ENCODE results near the gene SWAP70. TPM values are rescaled to one million over a fixed set of nuclear protein-coding genes. Genes with fewer than 3 reads are reported as not detected.
"Not testable (repeated sequence)": the region's sequence is repeated elsewhere in the genome, so short reads cannot be mapped to it uniquely, and the experiment has no call there.

SWAP70 gene
- total RNA-seq (ENCODE audit: insufficient read depth, low replicate concordance) = 33.0 TPM

DNA sequence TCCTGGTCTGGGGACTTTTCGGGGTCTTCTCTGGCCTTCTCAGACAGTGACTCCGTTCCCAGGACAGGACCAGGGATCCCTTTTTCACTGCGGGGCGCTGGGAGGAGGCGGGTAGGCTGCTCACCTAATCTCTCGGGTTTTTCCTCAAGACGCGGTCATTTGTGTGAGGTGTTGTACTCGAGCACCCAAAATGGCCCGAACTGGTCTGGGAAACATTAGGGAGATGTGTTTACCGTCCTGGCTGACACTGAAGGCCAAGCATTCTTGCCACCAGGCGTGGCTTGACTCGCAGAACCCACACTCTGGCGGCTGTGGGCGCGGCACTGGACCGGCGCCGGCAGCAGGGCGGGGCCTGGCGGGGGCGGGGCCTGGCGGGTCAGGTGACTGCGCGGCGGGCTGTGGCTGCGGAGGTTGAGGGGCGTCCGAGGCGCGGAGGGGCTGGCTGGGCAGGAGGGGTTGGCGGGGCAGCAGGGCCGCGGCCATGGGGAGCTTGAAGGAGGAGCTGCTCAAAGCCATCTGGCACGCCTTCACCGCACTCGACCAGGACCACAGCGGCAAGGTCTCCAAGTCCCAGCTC is at the start of gene SWAP70:
Gene SWAP70, plus strand, starts transcription at position 379 of the 577 bp plus-strand sequence. Its CDS starts 103 bp downstream, at position 482.
- DNase-seq (ENCODE audit: low spot score) = peak; percentile 87

DNA sequence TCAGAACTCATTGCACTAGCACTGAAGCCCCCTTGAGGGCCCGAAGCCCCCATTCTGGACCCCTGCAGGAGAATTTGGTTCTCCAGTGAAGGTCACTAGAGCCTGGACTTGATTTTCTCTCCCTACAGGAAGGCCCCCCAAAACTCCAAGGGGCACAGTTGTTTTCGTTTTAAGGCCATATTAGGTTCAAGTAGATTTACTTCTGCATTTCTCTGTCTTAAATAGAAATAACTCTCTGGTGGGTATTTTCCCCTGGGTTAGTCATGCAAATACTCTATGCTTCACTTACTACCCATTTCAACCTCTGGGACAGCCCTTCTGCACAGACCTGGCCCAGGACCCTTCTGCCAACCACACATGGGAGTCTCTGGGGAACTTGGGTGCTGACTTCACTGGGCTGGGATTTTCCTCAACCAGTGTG is 48.8 kb upstream of the SWAP70 start:
- no peak for DNase-seq (ENCODE audit: low spot score)

DNA sequence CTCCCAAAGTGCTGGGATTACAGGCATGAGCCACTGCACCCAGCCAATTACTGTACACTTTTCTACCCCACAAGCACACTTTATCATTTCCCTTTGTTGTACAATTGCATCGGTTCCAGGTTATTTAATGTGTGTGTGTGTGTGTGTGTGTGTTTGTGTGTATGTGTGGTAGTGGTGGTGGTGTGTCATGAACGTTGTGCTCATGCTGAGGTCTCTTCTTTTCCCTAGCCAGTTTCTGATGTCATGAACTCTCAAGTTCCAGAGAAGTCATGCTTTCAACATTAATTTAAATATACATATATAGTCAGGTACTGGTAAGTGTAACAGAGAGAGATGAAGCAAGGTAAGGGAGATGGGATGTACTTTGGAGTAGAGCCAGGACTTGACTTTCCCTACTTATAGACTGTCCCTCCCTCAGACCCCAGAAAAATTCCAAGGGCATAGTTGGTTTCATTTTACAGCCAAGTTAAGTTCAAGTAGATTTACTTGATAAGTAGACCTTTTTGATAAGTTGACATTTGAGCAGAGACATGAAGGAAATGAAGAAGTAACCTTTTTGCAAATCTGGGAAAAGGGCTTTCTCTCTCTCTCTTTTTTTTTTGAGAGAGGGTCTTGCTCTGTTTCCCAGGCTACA is 47.7 kb upstream of the SWAP70 start:
- DNase-seq (ENCODE audit: low spot score) = no peak

DNA sequence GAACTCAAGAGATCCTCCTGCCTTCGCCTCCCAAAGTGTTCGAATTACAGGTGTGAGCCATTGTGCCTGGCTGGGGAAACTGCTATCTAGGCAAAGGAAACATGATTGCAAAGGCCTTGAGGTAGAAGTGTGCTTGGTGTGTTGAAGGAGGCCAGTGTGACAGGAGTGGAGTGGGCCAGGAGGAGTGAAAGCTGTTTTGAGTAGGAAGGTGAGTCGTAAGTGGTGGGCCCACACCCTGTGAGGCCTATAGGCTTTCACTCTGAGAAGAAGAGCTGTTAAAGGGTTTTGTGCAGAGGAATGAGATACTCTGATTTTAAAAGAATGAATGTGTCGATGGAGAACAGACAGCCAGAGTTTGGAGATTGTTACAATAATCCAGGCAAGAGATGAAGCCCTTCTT is 47.0 kb upstream of the SWAP70 start:
- DNase-seq (ENCODE audit: low spot score) = no peak

DNA sequence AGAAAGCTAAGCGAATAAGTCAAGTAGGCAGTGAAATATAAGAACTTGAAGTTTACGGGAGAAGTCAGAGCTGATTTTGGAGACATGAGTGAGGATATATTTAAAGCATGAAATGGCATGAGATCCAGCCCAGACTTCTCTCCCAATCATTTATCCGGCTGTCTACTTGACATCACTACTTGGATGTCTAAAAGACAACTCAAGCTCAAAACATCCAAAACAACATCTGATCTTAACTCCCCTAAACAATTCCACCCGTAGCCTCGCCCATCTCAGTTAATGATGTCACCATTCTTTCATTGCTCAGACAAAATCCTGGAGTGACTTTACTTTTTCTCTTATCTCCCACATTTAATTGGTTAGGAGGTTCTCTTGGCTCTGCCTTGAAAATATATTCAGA is 45.9 kb upstream of the SWAP70 start:
- DNase-seq (ENCODE audit: low spot score) = peak; percentile 59

DNA sequence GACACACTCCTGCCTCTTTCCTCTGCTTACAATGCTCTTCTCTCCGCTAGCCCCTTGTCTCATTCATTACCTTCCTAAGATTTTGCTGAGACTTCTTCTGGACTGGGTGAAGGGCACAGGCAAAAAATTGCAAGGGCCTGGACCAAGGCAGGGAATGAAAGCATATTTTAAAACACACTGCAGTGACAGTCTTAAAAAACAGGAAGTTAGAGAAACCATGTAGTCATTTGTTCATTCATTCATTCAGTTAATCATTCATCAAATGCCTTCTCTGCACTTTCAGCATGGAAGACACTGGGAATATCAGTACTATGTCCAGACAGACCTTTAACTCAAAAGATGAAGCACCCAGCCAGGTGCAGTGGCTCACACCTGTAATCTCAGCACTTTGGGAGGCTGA is 44.9 kb upstream of the SWAP70 start:
- no peak for DNase-seq (ENCODE audit: low spot score)

DNA sequence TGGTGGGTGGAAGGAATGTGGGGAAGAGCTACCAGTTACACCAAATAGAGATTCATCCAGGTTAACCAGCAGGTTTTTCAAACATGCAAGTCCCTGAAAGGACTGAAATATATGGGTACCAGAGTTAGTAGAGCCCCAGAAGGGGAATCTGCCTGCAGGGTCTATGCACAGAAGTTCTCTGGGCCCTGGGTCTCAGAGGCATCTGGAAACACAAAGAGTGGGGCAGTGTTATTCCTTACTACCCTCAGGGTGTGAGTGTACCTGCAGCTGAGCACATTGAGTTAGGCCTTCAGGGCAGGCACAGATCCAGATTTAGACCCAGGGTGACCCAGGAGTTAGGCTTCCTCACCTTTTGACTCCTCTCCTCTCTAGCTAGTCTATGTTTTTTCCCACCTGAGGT is 43.9 kb upstream of the SWAP70 start:
- DNase-seq (ENCODE audit: low spot score) = no peak

DNA sequence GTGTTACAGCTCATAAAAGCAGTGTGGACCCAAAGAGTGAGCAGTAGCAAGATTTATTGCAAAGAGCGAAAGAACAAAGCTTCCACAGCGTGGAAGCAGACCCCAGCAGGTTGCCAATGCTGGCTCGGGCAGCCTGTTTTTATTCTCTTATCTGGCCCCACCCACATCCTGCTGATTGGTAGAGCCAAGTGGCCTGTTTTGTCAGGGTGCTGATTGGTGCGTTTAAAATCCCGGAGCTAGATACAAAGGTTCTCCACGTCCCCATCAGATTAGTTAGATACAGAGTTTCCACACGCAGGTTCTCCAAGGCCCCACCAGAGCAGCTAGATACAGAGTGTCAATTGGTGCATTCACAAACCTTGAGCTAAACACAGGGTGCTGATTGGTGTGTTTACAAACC is 41.5 kb upstream of the SWAP70 start:
- DNase-seq (ENCODE audit: low spot score) = not testable (repeated sequence)

DNA sequence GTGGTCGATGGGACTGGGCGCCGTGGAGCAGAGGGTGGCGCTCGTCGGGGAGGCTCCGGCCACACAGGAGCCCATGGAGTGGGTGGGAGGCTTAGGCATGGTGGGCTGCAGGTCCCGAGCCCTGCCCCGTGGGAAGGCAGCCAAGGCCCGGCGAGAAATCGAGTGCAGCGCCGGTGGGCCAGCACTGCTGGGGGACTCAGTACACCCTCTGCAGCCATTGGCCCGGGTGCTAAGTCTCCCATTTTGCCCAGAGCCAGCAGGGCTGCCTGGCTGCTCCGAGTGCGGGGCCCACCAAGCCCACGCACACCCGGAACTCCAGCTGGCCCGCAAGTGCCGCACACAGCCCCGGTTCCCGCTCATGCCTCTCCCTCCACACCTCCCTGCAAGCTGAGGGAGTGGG is 40.8 kb upstream of the SWAP70 start:
- not testable (repeated sequence) for DNase-seq (ENCODE audit: low spot score)

DNA sequence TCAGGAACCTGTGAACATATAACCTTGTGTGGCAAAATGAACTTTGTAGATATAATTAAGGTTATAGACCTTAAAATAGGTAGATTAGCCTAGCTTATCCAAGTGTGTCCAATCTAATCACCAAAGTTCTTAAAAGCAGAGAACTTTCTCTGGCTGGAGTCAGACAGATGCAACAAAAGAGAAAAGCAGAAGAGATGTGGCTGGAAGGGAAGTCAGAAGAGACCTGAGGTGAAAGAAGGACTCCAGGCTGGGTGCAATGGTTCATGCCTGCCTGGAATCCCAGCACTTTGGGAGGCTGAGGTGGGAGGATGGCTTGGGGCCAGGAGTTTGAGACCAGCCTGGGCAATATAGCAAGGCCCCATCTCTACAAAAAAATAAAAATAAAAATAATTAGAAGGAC is 39.4 kb upstream of the SWAP70 start:
- no peak for DNase-seq (ENCODE audit: low spot score)

DNA sequence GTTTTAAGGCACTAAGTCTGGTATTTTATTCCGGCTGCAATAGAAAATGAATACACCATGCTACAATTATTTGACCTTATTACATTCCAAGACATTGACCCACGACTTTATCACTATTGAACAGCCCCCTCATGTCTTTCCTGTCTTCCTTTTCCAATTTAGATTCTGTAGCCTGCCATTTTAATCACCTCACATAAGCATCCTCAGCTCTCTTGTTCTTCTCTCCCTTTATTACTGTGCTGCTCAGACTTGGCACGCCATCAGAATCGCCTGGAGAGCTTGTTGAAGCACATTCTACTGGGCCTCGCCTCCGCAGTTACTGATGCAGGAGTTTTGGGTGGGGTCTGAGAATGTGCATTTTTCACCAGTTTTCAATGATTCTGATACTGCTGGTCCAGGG is 38.7 kb upstream of the SWAP70 start:
- peak; percentile 44 for DNase-seq (ENCODE audit: low spot score)

DNA sequence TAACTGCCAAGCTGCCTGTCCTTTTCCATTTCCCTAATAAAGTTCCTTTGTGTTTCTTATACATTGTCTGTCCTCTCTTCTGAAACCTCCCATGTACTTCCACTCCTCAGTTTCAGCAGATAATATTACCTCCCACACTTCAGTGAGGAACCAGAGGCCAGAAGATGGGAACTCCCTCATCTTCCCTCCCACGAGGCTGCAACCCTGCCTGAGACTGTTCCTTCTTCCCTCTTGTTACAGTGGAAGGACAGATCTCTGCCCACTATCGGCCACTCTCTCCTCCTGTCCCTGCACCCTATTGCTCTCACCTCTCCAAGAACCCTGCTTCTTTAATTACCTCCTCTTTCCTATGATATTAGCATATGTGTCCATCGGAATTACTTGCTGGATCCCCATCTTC is 38.1 kb upstream of the SWAP70 start:
- no peak for DNase-seq (ENCODE audit: low spot score)

DNA sequence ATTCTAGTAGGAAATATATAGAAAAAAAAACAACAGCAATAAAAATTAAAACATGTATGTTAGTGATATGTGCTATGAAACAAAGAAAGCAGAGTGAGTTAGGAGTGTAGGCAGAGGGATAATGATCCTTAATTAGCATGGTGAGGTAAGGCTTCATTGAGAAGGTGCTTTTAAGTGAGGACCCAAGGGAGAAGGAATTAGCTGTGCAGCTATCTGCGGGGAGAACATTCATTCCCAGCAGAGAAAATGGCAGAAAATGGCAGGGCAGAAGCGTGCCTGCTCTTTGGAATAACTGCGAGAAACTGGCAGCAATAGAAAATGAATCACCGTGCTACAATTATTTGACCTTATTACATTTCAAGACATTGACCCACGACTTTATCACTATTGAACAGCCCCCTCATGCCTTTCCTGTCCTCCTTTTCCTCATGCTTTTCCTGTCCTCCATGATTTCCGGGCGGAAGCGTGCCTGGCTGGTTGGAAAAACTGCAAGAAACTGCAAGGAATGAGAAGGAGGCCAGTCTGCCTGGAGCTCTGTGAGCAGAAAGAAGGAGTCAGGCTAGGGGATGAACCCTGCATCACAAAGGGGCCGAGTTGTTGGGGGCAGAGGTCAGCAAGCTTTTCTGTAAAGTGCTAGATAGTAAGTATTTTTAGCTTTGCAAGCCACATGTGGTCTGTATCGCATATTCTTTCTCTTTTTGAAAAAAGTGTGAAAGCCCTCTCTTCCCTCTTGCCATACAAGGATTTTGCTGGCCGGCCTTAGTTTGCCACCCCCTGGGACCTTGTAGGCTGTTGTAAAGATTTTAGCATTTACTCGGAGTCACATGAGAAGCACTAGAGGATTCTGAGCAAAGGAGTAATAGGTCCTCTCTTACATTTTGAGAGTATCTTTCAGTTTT is 37.1 kb upstream of the SWAP70 start:
- peak; percentile 35 for DNase-seq (ENCODE audit: low spot score)

DNA sequence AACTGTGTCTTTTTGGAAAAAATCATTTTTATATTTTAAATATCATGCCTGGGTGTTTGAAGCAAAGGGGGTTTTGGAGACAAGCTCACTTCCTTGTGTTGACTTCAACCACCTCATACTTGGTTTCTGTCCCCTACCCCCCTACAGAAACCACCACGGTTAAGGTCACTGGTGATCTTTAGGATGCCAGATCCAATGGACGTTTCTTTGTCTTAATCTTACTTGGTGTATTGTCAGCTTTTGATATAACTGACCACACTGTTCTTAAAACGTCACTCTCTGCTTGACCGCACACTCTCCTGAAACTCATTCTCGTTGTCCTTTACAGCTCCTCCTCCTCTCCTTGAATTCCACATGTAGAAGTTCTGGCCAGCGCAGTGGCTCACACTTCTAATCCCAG is 34.8 kb upstream of the SWAP70 start:
- DNase-seq (ENCODE audit: low spot score) = no peak

DNA sequence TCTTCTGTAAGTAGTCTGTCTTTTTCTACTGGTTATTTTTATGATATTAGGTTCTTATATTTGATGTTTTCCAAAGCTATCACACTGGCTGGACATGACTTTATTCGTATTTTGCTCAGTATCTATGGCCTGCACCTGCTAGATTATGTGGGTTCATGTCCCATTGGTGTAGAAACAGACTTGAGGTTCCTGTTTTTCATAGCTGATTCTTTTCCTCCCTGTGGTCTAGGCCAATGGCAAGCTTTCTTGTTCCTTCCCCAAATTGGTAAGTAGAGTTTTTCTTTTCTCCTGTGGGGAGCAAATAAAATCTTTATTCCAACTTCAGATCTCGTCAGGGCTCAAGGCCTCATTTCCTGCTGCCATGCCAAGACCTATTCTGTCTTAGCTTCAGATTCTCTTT is 30.2 kb upstream of the SWAP70 start:
- DNase-seq (ENCODE audit: low spot score) = no peak

DNA sequence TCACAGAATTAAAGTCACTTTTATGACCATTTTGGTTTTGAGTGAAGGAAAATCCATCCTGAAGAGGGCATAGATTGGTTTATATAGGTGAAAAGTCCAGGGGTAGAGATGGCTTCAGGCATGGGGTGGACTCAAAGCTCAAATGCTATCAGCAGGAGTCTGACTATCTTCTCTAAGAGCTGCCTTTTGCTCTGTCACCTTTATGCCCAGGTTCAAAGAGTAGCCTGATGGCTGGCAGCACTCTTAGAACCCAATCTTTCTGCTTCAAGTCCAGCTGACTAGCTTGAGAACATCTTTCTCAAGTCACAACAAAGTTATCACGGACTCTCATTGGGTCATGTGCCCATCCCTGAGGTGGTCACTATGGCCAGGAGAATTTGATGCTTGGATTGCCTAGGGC is 27.2 kb upstream of the SWAP70 start:
- DNase-seq (ENCODE audit: low spot score) = no peak

DNA sequence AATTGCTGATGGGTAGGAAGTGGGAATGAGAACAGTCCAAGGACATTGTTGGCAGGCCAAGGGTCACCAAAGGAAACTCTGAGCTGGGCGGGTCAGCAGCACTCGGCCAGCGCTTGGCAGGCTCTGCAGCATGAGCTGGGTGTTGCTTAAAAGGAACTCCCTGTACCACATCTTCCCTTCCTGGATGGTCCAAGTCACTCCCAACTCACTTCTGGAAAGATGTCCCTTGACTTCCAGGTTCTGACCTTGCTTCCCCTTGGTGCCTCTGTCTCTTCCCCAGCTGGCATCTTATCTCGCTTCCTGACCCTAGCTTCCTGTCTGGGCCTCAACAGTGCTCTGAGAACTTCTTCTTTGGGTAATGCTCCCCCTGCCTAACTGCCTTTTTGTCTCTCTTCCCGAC is 24.8 kb upstream of the SWAP70 start:
- no peak for DNase-seq (ENCODE audit: low spot score)

DNA sequence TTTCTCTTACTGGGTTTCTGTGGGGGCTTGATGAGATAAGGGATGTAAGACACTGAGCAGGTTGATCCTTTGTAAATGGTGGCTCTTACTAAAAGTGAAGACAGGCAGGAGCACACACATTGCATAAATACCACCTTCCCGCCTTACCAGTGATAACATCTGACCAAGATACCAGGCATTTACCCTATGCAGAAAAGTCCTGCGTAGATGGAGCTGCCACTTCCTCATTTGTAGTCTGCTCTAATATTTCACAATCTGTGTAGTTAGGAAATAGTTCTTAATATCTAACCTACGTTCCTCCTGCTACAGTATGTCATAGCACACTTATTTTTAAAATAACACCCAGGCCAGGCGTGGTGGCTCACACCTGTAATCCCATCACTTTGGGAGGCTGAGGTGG is 23.9 kb upstream of the SWAP70 start:
- DNase-seq (ENCODE audit: low spot score) = no peak

DNA sequence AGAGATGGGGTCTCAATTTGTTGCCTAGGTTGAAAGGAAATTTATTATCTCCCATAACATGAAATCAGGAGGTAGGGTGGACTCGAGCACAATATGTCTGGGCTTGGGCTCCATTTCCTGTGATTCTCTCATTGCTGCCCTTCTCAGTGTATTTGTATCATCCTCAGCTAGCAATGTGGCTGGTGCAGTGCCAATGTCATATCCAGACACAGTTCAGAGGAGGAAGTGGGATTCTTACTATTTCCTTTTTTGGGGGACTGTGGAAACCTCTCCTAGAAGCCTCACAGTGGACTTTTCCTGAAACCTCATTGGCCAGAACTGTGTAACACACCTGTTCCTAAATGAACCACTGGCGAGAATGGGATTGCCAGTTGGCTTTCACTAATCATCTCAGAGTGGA is 21.0 kb upstream of the SWAP70 start:
- no peak for DNase-seq (ENCODE audit: low spot score)

DNA sequence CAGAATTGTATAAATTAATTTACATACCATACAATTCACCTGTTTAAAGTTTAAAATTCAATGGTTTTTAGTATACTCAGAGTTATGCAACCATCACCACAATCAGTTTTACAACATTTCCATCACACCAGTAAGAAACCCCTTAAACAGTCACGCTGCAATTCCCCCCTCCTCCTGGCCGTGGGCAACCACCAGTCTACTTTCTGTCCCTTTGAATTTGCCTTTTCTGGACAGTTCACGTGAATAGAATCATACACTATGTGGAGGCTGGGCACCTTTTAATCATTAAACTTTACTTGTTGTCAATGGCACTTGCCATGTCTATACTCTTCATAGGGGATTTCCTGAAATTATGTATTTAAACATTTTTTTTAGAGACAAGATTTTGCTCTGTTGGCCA is 20.1 kb upstream of the SWAP70 start:
- no peak for DNase-seq (ENCODE audit: low spot score)

DNA sequence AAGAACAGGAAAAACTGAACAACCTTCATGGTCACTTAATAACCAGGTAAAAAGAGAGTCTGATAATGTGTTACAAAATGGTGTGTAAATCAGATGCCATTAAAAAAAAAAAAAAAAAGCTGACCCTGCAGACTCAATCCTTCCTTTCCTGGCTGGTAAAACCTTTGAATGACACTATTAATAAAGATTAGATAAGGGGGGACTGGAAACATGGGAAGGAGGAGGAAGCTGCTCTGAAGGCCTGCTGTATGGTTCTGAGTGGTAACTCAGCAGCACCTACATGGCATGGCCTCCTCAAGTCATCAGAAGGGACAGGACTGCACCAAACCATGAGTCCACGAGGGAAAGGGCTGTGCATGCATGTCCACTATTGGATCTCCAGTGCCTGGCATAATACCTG is 18.0 kb upstream of the SWAP70 start:
- no peak for DNase-seq (ENCODE audit: low spot score)

DNA sequence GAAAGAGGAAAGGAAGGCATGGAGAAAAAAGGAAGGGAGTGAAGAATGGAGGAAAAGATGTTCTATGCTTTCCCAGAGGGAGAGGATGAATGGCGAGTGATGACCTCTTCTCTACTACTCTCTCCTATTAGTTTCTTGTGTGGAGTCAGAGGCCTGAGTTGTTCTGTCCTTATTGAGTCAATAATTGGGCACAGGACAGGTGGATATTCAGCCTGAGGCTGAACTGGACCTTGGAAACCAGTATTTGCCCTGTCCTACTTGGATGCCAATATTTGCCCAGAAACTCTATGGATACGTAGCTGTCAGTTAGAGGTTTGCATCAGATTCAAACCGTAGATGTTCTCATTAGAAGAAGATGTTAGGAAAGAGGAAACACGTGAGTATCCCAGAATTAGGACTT is 17.6 kb upstream of the SWAP70 start:
- no peak for DNase-seq (ENCODE audit: low spot score)

DNA sequence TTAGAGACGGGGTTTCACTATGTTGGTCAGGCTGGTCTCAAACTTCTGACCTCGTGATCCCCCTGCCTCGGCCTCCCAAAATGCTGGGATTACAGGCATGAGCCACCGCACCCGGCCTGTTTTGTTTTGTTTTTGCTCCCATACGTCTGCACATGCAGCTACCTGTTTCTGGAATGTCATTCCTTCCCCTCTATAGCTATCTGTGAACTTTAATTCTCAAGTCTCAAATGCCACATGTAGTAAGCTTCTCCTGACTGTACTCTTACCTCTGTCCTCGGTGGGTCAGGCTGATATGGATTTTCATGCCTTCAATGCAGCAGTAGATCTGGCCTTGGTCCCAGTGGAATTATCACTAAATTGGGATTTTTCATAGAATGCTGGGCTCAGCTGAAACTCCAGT is 12.4 kb upstream of the SWAP70 start:
- no peak for DNase-seq (ENCODE audit: low spot score)

All from umbilical cord (tissue), 2 donors.